ENCODE data around the gene DGCR8. TPM values are rescaled to one million over a fixed set of nuclear protein-coding genes. Genes with fewer than 3 reads are reported as not detected.

DGCR8 gene
- total RNA-seq, 1 donor from 2014 or later, result 73.2 TPM

DNA sequence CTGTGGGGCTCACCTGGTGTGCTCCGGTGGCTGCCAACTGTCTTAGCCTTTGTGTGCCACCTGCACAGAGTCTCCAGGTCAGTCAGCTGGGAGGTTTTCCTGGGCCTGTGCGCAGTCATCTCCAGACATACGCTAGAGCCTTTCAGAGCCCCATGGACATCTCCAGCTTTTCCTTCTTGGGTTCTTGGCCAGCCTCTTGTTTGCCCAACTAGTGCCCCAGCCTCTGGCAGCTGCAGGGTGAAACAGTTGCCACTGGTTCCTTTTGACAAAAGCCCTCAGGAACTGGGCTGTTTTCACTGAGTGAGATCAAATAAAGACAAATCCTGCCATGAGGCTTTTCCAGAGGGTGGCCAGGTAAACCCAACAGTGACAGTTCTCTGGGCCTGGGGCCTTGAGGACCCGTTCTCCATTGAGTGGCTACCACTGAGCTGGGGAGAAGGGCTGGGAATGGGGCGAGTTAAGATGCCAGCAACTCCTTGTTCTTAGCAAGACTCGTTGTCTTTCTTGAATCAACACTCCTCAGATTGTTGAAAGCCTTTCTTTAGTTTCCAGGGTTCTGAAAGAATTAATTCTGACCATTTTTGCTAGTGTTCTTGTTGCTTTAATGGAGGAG is 19.2 kb downstream of the DGCR8 start:
- no peak for DNase-seq
- H3K27ac Mint-ChIP-seq, result peak overlapping the region; percentile 94
- peaks cover 67% of the 10 kb centered on the region for H3K4me1 Mint-ChIP-seq
- peak overlapping the region; percentile 77 for H3K4me3 Mint-ChIP-seq
- intact Hi-C loops (cut with micrococcal nuclease), result no loop called here
- H3K27me3 Mint-ChIP-seq, result no peaks in the 10 kb centered on the region
- H3K36me3 Mint-ChIP-seq (ENCODE audit: low read depth), result peaks cover 75% of the 10 kb centered on the region
- H3K9me3 Mint-ChIP-seq, result peaks cover 9% of the 10 kb centered on the region

DNA sequence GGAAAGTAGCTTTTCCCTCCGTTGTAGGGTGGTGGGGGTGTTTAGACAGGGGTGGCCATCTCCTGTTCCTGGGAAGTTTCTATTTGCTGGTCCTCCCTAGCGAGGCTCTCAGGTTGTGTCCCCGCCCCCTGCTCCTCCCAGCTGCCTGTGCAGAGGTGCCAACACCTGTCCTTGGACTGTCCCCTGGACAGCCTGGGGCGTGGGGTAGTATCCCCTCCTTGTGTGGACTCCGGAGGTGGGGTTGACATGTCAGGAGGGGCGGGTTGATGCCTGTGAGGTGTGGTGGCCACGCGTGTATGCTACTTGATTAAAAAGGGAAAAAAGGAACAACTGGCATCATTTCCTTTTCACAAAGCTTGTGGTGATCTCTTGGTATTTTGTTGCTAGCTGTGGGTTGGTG is 21.6 kb downstream of the DGCR8 start:
- no peaks in the 10 kb centered on the region for H3K27me3 Mint-ChIP-seq
- peak overlapping the region; percentile 94 for H3K27ac Mint-ChIP-seq
- no peak overlapping the region for H3K4me3 Mint-ChIP-seq
- H3K9me3 Mint-ChIP-seq, result peaks cover 4% of the 10 kb centered on the region
- intact Hi-C loops (cut with micrococcal nuclease), result no loop called here
- DNase-seq, result no peak
- H3K36me3 Mint-ChIP-seq (ENCODE audit: low read depth), result peaks cover 61% of the 10 kb centered on the region
- H3K4me1 Mint-ChIP-seq, result peaks cover 55% of the 10 kb centered on the region

DNA sequence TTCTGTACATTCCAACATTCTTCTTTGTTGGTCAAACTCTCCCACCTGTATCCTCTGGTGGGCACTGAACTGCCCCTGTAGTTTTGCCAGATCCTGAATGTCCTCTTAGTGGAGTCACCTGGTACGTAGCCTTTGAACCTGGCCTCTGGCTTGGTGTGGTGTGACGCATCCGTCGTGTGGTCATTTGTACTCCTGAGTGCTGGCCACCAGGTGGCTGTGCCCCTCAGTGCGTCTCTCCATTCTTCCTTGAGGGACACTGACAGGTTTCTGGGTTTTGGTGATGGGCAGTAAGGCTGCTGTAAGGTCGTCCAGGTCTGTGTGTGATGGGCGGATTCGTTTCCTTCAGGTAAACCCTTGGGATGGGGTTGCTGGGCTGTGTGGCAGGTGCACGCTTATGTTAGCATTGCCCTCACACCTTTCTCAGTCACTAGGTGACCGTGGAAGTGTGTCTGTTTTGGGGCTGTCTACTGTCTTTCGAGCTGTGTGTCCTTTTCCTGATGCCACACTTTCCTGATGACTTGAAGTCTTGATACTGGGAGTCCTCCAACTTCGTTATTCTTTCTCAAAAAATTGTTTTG is 22.3 kb downstream of the DGCR8 start:
- Mint-ChIP-seq H3K4me3 (peak overlapping the region; percentile 24), H3K9me3 (peaks cover under 1% of the 10 kb centered on the region), H3K27ac (peak overlapping the region; percentile 94), H3K4me1 (peaks cover 52% of the 10 kb centered on the region), H3K36me3 (ENCODE audit: low read depth) (peaks cover 61% of the 10 kb centered on the region), H3K27me3 (no peaks in the 10 kb centered on the region)
- DNase-seq, result no peak
- intact Hi-C loops (cut with micrococcal nuclease), result no loop called here

DNA sequence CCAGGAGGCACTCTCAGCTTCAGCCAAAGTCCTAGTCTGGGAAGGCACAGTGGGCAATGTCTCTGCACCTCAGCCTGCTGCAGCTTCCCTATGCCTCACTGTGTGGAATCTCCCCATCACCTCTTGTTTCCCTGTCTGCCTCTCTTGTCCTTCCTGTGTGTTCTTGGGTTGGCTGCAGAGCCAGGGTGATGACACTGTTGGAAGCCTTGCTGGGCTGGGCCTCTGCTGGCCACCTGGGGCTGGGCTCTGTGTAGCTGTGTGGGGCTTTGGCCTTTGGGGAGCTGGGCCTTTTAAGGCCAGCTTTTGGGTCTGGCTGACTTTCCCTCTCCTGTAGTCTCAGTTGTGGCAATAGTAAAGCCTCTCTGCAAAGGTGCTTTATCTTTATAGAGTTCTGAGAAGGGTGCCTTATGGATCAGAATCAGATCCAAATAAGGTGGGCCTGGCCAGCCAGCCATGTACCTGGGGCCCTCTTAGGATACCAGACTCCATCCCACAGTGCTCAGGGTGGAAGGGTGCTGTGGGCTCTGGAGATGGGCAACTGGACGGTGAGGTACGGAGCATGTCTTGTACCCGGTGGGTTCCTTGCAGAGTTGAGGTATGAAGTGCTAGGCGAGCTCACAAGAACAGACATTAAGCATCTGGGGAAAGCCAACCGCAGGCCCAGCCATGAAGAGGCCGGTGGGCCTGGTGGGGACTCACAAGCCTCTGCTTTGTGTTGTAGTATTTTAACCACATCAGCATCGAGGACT is 25.6 kb downstream of the DGCR8 start:
- Mint-ChIP-seq H3K27me3 (no peaks in the 10 kb centered on the region), H3K9me3 (no peaks in the 10 kb centered on the region), H3K4me1 (peaks cover 24% of the 10 kb centered on the region), H3K27ac (no peak overlapping the region), H3K4me3 (no peak overlapping the region), H3K36me3 (ENCODE audit: low read depth) (peaks cover 54% of the 10 kb centered on the region)
- no peak for DNase-seq
- intact Hi-C loops (cut with micrococcal nuclease), result no loop called here

DNA sequence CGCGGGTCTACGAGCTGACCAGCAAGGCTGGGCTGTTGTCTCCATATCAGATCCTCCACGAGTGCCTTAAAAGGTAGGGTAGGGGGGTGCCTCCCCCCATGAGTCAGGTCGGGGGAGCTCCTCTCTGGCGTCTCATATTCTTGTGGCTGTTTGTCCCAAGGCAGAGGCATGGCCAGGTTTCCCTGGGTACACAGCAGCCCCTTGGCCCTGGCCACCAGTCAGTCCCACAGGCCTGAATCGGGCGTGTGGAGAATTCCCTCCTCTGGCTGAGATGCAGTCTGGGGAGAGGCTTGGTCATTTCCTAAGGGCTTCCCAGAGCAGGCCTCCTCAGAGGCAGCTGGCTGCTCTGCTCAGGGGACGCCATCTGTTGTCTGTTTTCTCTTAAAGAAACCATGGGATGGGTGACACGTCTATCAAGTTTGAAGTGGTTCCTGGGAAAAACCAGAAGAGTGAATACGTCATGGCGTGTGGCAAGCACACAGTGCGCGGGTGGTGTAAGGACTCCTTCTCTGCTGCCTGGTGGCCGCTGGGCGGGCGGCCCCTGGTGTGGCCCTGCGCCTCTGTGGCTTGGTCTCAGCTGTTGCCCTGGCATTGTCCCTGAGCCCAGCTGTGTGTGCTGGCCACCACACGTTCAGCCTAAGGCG is 26.3 kb downstream of the DGCR8 start:
- no peak overlapping the region for H3K27ac Mint-ChIP-seq
- no peaks in the 10 kb centered on the region for H3K27me3 Mint-ChIP-seq
- peaks cover 56% of the 10 kb centered on the region for H3K36me3 Mint-ChIP-seq (ENCODE audit: low read depth)
- intact Hi-C loops (cut with micrococcal nuclease), result no loop called here
- no peaks in the 10 kb centered on the region for H3K9me3 Mint-ChIP-seq
- no peak for DNase-seq
- H3K4me1 Mint-ChIP-seq, result peaks cover 24% of the 10 kb centered on the region
- H3K4me3 Mint-ChIP-seq, result no peak overlapping the region

DNA sequence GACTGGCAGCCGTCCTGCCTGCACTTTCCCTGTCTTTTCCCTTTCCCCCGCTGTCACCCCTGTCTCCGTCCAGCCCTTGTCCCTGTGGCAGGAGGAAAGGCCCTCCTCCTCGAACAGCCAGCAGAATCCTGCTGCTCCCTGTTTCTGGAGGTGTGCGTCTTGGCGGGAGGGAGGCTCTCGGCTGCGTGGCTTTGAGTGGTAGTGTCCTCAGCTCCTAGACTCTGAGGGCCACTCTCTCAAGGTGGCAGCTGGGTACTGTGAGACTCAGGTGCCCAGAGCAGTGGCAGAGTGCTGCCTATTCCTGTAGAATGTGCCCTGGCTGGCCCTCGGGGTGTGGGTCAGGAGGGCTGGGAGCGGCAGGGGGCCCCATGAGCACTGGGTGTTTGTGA is 26.8 kb downstream of the DGCR8 start:
- intact Hi-C loops (cut with micrococcal nuclease), result no loop called here
- H3K4me3 Mint-ChIP-seq, result no peak overlapping the region
- no peak for DNase-seq
- no peaks in the 10 kb centered on the region for H3K9me3 Mint-ChIP-seq
- H3K36me3 Mint-ChIP-seq (ENCODE audit: low read depth), result peaks cover 53% of the 10 kb centered on the region
- peak overlapping the region; percentile 29 for H3K27ac Mint-ChIP-seq
- no peaks in the 10 kb centered on the region for H3K27me3 Mint-ChIP-seq
- peaks cover 24% of the 10 kb centered on the region for H3K4me1 Mint-ChIP-seq

DNA sequence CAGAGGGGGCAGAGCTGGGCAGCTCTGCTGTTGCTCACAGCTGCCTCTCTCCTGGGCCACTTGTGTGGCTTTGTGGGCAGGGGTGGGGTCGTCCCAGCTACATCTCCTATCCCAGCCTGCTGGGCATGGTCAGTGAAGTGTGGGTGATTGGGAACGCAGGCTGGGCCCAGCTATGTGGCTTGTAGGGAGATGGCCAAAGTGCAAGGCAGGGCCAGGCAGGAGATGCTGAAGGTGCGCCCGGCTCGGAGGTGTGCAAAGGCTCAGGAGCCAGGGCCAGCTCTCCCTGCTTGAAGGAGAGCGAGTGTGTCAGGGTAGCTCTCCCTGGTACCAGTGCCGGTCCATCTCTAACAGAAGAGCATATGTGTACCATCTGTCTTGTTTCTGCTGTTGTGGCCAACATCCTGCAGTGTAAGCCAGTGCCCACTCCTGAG is 27.4 kb downstream of the DGCR8 start:
- Mint-ChIP-seq H3K4me3 (no peak overlapping the region), H3K27me3 (no peaks in the 10 kb centered on the region), H3K27ac (no peak overlapping the region), H3K36me3 (ENCODE audit: low read depth) (peaks cover 52% of the 10 kb centered on the region), H3K4me1 (peaks cover 22% of the 10 kb centered on the region), H3K9me3 (no peaks in the 10 kb centered on the region)
- DNase-seq, result no peak
- intact Hi-C loops (cut with micrococcal nuclease), result no loop called here

DNA sequence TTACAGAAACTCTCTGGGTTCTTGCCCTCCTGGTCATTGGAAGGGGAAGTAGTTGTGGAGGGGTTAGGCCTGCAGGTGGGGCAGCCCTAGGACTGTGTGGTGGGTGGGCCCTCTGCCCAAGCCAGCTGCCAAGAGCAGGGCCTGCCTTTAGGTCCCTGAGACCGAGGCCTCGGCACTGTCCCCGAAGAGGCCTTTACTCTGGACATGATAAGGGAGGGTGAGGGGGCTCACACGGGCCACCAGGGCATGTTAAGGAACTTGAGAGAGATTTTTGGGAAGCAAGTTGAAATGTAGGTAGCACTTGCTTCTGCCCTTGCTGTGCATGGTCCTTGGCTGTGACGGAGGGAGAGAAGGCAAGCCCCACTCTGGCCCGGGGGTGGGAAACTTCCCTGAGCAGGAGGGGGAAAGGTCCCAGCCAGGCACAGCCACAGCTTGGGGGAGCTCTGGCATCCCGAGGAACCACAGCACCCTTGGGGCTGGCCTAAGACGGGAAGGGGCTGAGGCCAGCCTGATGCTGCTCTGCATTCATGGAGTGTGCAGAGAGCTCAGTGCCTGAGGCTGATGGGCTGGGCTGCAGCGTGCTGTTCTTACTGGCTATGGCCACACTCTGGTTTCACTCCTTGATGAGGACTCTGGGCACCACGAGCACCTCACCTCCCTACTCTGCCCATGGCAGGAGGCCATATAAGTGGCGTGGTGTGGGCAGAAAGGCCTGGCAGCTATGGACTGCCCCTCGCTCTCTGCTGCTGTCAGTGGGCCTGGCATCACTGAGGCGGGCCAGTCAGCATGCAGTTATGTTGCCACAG is 28.1 kb downstream of the DGCR8 start:
- Mint-ChIP-seq H3K9me3 (no peaks in the 10 kb centered on the region), H3K4me1 (peaks cover 19% of the 10 kb centered on the region), H3K27ac (peak overlapping the region; percentile 2), H3K4me3 (no peak overlapping the region), H3K36me3 (ENCODE audit: low read depth) (peaks cover 50% of the 10 kb centered on the region), H3K27me3 (no peaks in the 10 kb centered on the region)
- no peak for DNase-seq
- intact Hi-C loops (cut with micrococcal nuclease), result no loop called here

DNA sequence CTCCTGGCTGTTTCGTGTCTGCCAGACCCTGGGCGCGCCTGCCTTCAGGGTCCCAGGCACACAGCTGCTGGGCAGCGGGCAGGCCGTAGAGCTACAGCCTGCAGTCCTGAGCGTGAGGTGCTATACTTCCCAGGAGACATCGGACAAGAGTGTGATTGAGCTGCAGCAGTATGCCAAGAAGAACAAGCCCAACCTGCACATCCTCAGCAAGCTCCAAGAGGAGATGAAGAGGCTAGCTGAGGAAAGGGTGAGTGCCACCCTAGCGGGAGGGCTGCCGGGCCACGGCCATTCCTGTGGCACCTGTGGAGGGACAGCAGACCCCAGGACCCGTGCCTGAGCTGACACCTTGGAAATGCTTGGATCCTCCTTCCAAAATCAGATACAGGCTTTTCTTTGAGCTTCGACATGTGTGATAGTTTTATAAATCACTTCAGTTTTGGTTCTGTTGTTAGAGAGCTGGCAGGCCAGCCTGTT is 28.8 kb downstream of the DGCR8 start:
- Mint-ChIP-seq H3K4me1 (peaks cover 16% of the 10 kb centered on the region), H3K4me3 (no peak overlapping the region), H3K27ac (peak overlapping the region; percentile 2), H3K9me3 (no peaks in the 10 kb centered on the region), H3K36me3 (ENCODE audit: low read depth) (peaks cover 47% of the 10 kb centered on the region), H3K27me3 (no peaks in the 10 kb centered on the region)
- DNase-seq, result no peak
- intact Hi-C loops (cut with micrococcal nuclease), result no loop called here

DNA sequence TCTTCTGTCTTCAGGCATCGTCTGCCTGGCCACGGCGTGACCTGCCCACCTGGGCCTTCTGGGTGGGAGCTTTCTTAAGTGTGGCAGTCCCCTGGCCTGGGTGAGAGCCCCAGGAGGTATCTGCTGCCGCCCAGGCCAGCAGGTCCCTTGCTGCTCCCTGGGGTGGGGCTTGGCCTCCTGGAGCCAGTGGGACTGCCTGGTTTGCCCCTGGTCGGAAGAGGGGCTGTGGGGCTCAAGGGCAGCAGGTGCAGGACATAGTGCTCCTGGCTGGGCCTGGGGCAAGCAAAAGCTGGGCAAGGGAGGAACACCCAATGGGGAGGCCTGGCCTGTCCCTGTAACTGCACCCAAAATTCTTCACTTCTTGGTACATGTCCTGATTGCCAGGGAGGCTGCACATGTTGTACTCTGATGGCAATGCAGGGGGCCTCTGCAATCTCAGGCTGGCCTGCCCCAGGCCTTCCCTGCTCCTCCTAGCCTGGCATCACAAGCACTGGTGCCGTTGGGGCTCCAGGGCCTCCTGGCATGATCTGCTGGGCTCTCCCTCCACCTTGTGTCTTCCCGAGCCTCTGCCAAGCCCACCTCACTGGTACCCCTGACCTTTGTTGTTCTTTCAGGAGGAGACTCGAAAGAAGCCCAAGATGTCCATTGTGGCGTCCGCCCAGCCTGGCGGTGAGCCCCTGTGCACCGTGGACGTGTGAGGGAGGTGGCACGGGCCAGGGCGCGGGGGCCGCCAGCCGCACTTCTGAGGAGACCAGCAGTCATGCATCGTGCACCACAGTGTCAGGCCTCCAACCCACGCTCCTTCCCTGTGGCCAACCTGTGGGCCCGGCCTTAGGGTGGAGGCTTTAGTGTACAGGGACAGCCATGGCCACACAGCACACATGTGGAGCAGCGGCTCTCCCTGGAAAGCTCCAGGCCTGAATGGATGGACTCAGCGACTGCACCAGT is 29.6 kb downstream of the DGCR8 start:
- Mint-ChIP-seq H3K4me3 (no peak overlapping the region), H3K27ac (peak overlapping the region; percentile 59), H3K4me1 (peaks cover 22% of the 10 kb centered on the region)

DNA sequence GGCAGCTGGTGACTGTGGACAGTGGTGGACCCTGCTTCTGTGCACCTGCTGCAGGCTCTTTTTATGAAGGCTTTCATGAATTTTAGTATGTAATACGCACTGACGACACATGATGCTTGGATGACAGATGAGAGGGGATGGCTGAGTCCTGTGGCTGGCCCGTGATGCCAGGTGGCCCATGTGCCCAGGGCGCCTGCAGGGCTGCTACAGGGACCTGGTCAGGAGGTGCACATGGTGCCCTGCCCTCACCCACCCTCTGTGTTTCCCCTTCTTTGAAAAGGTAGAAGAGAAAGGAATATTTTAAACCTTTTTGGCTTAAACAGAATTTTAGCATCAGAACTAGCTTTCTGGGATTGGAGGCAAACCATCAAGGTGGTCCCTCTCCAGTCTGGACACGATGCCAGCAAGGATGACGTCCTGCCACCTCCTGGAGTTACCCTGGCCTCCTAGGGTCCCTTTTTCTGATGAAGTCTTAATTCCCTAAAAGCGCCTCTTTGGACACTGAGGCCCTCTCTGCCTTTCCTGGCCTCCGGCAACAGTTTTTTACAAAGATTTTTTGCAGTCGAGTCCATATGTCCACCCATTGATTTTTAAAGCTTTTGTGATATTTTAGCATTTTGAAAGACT is 30.4 kb downstream of the DGCR8 start:
- DNase-seq, result no peak
- Mint-ChIP-seq H3K36me3 (ENCODE audit: low read depth) (peaks cover 59% of the 10 kb centered on the region), H3K4me1 (peaks cover 26% of the 10 kb centered on the region), H3K27me3 (no peaks in the 10 kb centered on the region), H3K4me3 (no peak overlapping the region), H3K9me3 (no peaks in the 10 kb centered on the region), H3K27ac (peak overlapping the region; percentile 89)
- intact Hi-C loops (cut with micrococcal nuclease), result loop anchor here (10.0 kb wide), 1 partner anchor 256 kb away; the partner anchor contains the start of genes GNB1L and RTL10

More for the DNA sequence above, 29.6 kb downstream of the DGCR8 start:
- no peaks in the 10 kb centered on the region for H3K27me3 Mint-ChIP-seq
- DNase-seq, result no peak
- intact Hi-C loops (cut with micrococcal nuclease), result loop anchor here (10.0 kb wide), 1 partner anchor 255 kb away; the partner anchor contains the start of genes GNB1L and RTL10
- H3K36me3 Mint-ChIP-seq (ENCODE audit: low read depth), result peaks cover 53% of the 10 kb centered on the region
- no peaks in the 10 kb centered on the region for H3K9me3 Mint-ChIP-seq

DNA sequence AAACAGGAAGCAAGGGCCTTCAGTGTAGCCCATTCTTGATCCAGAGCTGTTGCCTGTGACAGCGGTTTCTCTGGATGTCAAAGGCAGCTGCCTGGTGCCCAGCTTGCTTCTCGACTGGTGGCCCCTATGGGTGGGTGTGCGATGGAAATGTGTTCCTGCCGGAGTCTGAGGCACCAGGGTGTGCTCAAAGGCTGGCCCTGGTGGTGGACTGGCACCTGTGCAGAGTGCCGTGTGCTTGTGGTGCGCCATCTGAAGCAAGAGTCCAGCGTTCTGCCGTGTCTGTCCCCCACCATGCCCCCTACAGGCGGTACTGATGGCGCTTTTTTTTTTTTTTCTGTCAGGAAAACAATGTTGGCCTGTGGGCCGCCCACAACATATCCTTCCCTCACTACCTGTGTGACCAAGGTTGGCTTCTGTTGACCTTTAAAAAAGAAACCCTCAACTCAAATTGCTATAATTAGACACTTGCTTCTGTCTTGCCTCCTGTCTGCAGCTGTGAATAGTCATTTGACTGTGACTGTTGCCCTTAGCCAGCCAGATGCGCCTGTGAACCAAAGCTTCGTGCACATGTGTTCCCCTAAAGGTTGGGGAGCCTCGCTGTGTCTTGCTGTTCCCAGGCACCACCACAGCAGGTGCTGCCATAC is 31.1 kb downstream of the DGCR8 start:
- Mint-ChIP-seq H3K4me3 (no peak overlapping the region), H3K9me3 (no peaks in the 10 kb centered on the region), H3K36me3 (ENCODE audit: low read depth) (peaks cover 55% of the 10 kb centered on the region), H3K27me3 (no peaks in the 10 kb centered on the region), H3K4me1 (peaks cover 26% of the 10 kb centered on the region), H3K27ac (peak overlapping the region; percentile 89)
- DNase-seq, result peak; percentile 73
- intact Hi-C loops (cut with micrococcal nuclease), result loop anchor here (10.0 kb wide), 1 partner anchor 256 kb away; the partner anchor contains the start of genes GNB1L and RTL10

Data from activated CD4-positive, alpha-beta T cell treated with anti-CD3 and anti-CD28 coated beads, Interleukin-2, amount 10 ng/mL, durations not matched to agents 24 days and 14 days (primary cell).